Purkinje cell (primary cell): Measurements from ENCODE around the gene SMC2. TPM values are rescaled to one million over a fixed set of nuclear protein-coding genes. Genes with fewer than 3 reads are reported as not detected.

Experiments used
- polyA plus RNA-seq: library from polyadenylated mRNA; unstranded; fragments of >200 nt; fragmentation: Nextera tagmentation; gene quantifications from 2 replicates; pipeline ENCODE4 v1.2.1, GENCODE V29; 2014

Gene SMC2
- 46.0 and 47.7 TPM in 2 replicates for polyA plus RNA-seq

GRCh38 chr9:104093647-104094533 is at the start of gene SMC2:
Gene SMC2 (plus strand): TSS chr9:104094309. CDS start chr9:104095385, 1,076 bp downstream.

